A375 (cell line): Measurements from ENCODE around the gene SUSD1. TPM values are rescaled to one million over a fixed set of nuclear protein-coding genes. Genes with fewer than 3 reads are reported as not detected.

ENCODE experiments used
- small RNA-seq: library from RNA; depleted of rRNA; stranded (forward); fragments of <200 nt; gene quantifications from one replicate; pipeline ENCODE3, GENCODE V24; 2014
- total RNA-seq: library from RNA; depleted of rRNA; stranded (reverse); fragments of >200 nt; shearing (Covaris generic); gene quantifications from 2 replicates; pipeline ENCODE4 v1.2.3, GENCODE V29; 2014; rRNA removed

SUSD1 gene
- 1.2 and 1.9 TPM in 2 replicates for total RNA-seq

GRCh38 chr9:112174965-112175795 is at the start of gene SUSD1:
TSS of gene SUSD1 (minus strand) at chr9:112175297. CDS start at chr9:112175235, 62 bp downstream.

Small RNA genes lying within 50 kb of the gene (small RNA-seq; reads per million reads assigned to genes)
- not detected for gene RF00019
- not detected for gene RNU6-710P
- gene RNU6-855P, result not detected

Other genes with a start within 250 kb of the SUSD1 start
- 13.3 and 17.5 TPM in 2 replicates for gene PTBP3, start 158.3 kb upstream of the SUSD1 start, total RNA-seq
- gene HSDL2, start 204.8 kb upstream of the SUSD1 start, total RNA-seq, result 31.7 and 38.4 TPM in 2 replicates